Tibial nerve (tissue), 4 donors: Measurements from ENCODE around the gene SPPL2B.

Experiments
- EP300 ChIP-seq, 2 donors: sonication (generic); formaldehyde crosslinking; IDR thresholded peaks; one replicate each; pipeline ENCODE4 v1.6.1; 2017; ENCODE audit warnings: antibody characterized with exemption in 2 of 2, mild to moderate bottlenecking in 1 of 2
- POLR2A ChIP-seq, 2 donors: fragments of 450-650 bp; IDR thresholded peaks; one replicate each; pipeline ENCODE4 v1.6.1; 2017; ENCODE audit warnings: antibody characterized with exemption in 2 of 2, mild to moderate bottlenecking in 2 of 2, moderate library complexity in 2 of 2
- TF ChIP-seq, protein P1 (sequence below), 5 experiments: fragments of 200-600 bp in 3 of 5; fragments of 450-650 bp in 2 of 5; sonication (generic) in 3 of 5; IDR thresholded peaks; one replicate each; pipeline ENCODE4 v1.5.1; 2016 to 2019; ENCODE audit warnings: antibody characterized with exemption in 5 of 5, mild to moderate bottlenecking in 3 of 5, moderate library complexity in 2 of 5

DNA sequence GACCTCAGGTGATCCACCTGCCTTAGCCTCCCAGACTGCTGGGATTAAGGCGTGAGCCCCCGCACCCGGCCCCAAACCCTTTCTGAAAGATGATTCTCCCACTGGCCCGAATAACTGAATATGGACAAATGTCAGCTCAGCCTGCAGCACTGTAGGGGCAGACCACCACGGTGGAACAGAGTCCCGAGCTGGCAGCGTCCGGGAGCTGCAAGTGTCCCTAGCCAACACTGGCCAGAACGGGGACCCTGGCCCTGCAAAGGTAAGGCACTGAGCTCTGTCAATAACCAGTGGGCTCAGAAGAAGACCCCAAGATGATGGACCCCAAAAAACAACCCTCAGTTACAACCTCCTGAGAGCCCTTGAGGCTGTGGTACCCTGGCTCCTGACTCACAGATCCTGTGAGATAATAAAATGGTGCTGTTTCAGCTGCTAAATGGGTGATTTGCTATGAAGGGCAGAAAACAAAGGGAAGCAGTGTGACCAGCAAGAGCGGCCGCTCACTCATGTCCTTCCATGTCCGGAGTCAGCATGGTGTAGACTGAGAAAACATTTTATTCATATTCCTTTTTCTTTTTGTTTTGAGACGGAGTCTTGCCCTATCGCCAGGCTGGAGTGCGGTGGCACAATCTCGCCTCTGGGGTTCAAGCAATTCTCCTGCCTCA is 1.7 kb upstream of the SPPL2B start:
- TF ChIP-seq POLR2A (IDR thresholded peaks at IDR 0.05) (no peak), EP300 (IDR thresholded peaks at IDR 0.05) (no peak)
- TF ChIP-seq, protein P1, sequence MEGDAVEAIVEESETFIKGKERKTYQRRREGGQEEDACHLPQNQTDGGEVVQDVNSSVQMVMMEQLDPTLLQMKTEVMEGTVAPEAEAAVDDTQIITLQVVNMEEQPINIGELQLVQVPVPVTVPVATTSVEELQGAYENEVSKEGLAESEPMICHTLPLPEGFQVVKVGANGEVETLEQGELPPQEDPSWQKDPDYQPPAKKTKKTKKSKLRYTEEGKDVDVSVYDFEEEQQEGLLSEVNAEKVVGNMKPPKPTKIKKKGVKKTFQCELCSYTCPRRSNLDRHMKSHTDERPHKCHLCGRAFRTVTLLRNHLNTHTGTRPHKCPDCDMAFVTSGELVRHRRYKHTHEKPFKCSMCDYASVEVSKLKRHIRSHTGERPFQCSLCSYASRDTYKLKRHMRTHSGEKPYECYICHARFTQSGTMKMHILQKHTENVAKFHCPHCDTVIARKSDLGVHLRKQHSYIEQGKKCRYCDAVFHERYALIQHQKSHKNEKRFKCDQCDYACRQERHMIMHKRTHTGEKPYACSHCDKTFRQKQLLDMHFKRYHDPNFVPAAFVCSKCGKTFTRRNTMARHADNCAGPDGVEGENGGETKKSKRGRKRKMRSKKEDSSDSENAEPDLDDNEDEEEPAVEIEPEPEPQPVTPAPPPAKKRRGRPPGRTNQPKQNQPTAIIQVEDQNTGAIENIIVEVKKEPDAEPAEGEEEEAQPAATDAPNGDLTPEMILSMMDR (IDR thresholded peaks at IDR 0.05), result no peak
